ENCODE data around the gene HIVEP3. TPM values are rescaled to one million over a fixed set of nuclear protein-coding genes. Genes with fewer than 3 reads are reported as not detected.
A peak's percentile ranks its signal among the peaks of the same experiment; 100 is the strongest.

The HIVEP3 gene
- total and polyA plus RNA-seq, 4 donors = 7.0 to 14.7 (median 8.8) TPM

GRCh38 chr1:41517062-41517438 is 401.7 kb downstream of the HIVEP3 start:
- 80 to 86% methylated on average over 3 of the region's 3 CpGs for WGBS, 2 donors
- TF ChIP-seq CTCF (IDR thresholded peaks at IDR 0.05; ENCODE audit: control extremely low read depth, extremely low read depth) = no peak
- no peak for ATAC-seq (ENCODE audit: insufficient read depth, low FRiP score)

GRCh38 chr1:41516168-41517061 is 402.3 kb downstream of the HIVEP3 start:
- peak; percentile 86 for ATAC-seq (ENCODE audit: insufficient read depth, low FRiP score)
- DNase-seq = peak; percentile 92 to 98 (median 95)
- H3K9me3 ChIP-seq (ENCODE audit: control insufficient read depth in 4 of 4, insufficient read depth in 3 of 4, low read length in 3 of 4) = no peaks in the 10 kb centered on the region
- no peak overlapping the region for H3K4me3 ChIP-seq
- peak; percentile 78 for TF ChIP-seq CTCF (IDR thresholded peaks at IDR 0.05; ENCODE audit: control extremely low read depth, extremely low read depth)
- H3K27ac ChIP-seq (ENCODE audit: low read depth in 1 of 2, low read length in 1 of 2) = no peak overlapping the region
- peaks cover 0 to 3% (median 1%) of the 10 kb centered on the region in 4 donors for H3K36me3 ChIP-seq (ENCODE audit: control insufficient read depth in 4 of 4, insufficient read depth in 4 of 4, low read length in 4 of 4)
- WGBS, 2 donors = 13 to 16% methylated on average over 46 to 53 of the region's 53 CpGs
- no peaks in the 10 kb centered on the region for H3K27me3 ChIP-seq (ENCODE audit: control insufficient read depth in 3 of 3, insufficient read depth in 3 of 3, low read length in 2 of 3)
- H3K4me1 ChIP-seq (ENCODE audit: control insufficient read depth in 5 of 5, insufficient read depth in 5 of 5, low read length in 5 of 5) = peaks cover 0 to 28% (median 6%) of the 10 kb centered on the region in 5 donors
- H3K9ac ChIP-seq (ENCODE audit: insufficient read depth in 1 of 2, low read length in 2 of 2) = peak overlapping the region in 1 of 2 donors; percentile 68

More at GRCh38 chr1:41517062-41517438, 401.7 kb downstream of the HIVEP3 start:
- Histone ChIP-seq H3K4me3 (no peak overlapping the region), H3K36me3 (ENCODE audit: control insufficient read depth in 4 of 4, insufficient read depth in 4 of 4, low read length in 4 of 4) (peaks cover 0 to 3% (median 0%) of the 10 kb centered on the region in 4 donors), H3K4me1 (ENCODE audit: control insufficient read depth in 5 of 5, insufficient read depth in 5 of 5, low read length in 5 of 5) (peaks cover 0 to 34% (median 6%) of the 10 kb centered on the region in 5 donors), H3K9me3 (ENCODE audit: control insufficient read depth in 4 of 4, insufficient read depth in 3 of 4, low read length in 3 of 4) (no peaks in the 10 kb centered on the region), H3K27me3 (ENCODE audit: control insufficient read depth in 3 of 3, insufficient read depth in 3 of 3, low read length in 2 of 3) (no peaks in the 10 kb centered on the region), H3K9ac (ENCODE audit: insufficient read depth in 1 of 2, low read length in 2 of 2) (no peak overlapping the region), H3K27ac (ENCODE audit: low read depth in 1 of 2, low read length in 1 of 2) (no peak overlapping the region)
- no peak for DNase-seq

GRCh38 chr1:41515778-41516167 is 402.9 kb downstream of the HIVEP3 start:
- H3K36me3 ChIP-seq (ENCODE audit: control insufficient read depth in 4 of 4, insufficient read depth in 4 of 4, low read length in 4 of 4) = peaks cover 0 to 6% (median 1%) of the 10 kb centered on the region in 4 donors
- no peak for ATAC-seq (ENCODE audit: insufficient read depth, low FRiP score)
- 13 to 18% methylated on average over 6 of the region's 6 CpGs for WGBS, 2 donors
- H3K27me3 ChIP-seq (ENCODE audit: control insufficient read depth in 3 of 3, insufficient read depth in 3 of 3, low read length in 2 of 3) = no peaks in the 10 kb centered on the region
- H3K4me3 ChIP-seq = no peak overlapping the region
- H3K4me1 ChIP-seq (ENCODE audit: control insufficient read depth in 5 of 5, insufficient read depth in 5 of 5, low read length in 5 of 5) = peaks cover 0 to 28% (median 6%) of the 10 kb centered on the region in 5 donors
- no peak for TF ChIP-seq CTCF (IDR thresholded peaks at IDR 0.05; ENCODE audit: control extremely low read depth, extremely low read depth)
- H3K27ac ChIP-seq (ENCODE audit: low read depth in 1 of 2, low read length in 1 of 2) = peak overlapping the region in 1 of 2 donors; percentile 61
- no peak for DNase-seq
- H3K9ac ChIP-seq (ENCODE audit: insufficient read depth in 1 of 2, low read length in 2 of 2) = no peak overlapping the region
- no peaks in the 10 kb centered on the region for H3K9me3 ChIP-seq (ENCODE audit: control insufficient read depth in 4 of 4, insufficient read depth in 3 of 4, low read length in 3 of 4)
